ENCODE data around the gene LLCFC1.

GRCh38 chr7:142910031-142910433 lies 29.3 kb upstream of the LLCFC1 start:
- TF ChIP-seq, protein P1, sequence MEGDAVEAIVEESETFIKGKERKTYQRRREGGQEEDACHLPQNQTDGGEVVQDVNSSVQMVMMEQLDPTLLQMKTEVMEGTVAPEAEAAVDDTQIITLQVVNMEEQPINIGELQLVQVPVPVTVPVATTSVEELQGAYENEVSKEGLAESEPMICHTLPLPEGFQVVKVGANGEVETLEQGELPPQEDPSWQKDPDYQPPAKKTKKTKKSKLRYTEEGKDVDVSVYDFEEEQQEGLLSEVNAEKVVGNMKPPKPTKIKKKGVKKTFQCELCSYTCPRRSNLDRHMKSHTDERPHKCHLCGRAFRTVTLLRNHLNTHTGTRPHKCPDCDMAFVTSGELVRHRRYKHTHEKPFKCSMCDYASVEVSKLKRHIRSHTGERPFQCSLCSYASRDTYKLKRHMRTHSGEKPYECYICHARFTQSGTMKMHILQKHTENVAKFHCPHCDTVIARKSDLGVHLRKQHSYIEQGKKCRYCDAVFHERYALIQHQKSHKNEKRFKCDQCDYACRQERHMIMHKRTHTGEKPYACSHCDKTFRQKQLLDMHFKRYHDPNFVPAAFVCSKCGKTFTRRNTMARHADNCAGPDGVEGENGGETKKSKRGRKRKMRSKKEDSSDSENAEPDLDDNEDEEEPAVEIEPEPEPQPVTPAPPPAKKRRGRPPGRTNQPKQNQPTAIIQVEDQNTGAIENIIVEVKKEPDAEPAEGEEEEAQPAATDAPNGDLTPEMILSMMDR (IDR thresholded peaks at IDR 0.05), result no peak
- no peak for TF ChIP-seq POLR2A (IDR thresholded peaks at IDR 0.05)
- TF ChIP-seq POLR2AphosphoS5 (IDR thresholded peaks at IDR 0.05), result no peak
- no peak for TF ChIP-seq EP300 (IDR thresholded peaks at IDR 0.05)
